Measurements from ENCODE around the gene SLC35F5.
"Not testable (repeated sequence)": the region's sequence is repeated elsewhere in the genome, so short reads cannot be mapped to it uniquely, and the experiment has no call there.

SLC35F5 gene, protein sequence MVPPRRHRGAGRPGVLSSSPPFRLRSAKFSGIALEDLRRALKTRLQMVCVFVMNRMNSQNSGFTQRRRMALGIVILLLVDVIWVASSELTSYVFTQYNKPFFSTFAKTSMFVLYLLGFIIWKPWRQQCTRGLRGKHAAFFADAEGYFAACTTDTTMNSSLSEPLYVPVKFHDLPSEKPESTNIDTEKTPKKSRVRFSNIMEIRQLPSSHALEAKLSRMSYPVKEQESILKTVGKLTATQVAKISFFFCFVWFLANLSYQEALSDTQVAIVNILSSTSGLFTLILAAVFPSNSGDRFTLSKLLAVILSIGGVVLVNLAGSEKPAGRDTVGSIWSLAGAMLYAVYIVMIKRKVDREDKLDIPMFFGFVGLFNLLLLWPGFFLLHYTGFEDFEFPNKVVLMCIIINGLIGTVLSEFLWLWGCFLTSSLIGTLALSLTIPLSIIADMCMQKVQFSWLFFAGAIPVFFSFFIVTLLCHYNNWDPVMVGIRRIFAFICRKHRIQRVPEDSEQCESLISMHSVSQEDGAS

DNA sequence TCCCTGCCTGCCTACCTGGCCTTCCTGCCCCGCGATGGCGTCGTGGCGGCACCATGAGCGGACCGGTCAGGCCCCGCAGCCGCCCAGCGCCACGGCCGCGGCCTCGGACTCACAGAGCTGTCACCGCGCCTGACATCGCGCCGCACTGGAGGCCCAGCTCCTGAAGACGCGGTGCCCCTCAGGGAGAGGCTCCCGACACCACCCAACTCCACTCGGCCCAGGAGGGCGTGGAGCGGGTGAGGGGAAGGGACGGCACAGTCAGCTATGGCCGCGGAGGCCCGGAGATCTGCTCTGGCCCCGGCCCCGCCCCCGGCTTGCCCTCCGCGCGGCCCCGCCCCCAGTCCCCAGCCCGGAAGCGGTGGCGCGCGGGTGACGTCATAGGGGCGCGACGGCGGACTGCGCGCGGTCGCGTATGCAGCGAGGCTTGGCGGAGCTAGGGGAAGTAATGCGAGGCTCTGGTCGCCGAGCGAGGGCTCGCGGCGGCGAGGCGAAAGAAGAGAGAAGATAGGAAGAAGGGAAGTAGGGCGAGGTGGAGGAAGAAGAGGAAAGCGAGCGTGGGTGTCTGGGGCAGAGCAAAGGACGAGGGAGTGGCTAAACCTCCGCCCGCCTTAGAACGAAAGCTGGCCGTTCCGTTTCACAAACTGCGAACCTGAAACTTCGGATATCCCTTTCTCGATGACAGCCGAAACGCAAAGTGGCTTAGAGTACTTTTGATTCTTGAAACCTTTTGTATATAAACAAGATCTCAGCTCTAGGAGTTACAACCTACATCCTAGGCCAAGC, at the start of gene SLC35F5:
Gene SLC35F5, minus strand, starts transcription at position 288 of the 783 bp plus-strand sequence. Its CDS starts 233 bp downstream, at position 55.
- DNase-seq = peak; percentile 53

DNA sequence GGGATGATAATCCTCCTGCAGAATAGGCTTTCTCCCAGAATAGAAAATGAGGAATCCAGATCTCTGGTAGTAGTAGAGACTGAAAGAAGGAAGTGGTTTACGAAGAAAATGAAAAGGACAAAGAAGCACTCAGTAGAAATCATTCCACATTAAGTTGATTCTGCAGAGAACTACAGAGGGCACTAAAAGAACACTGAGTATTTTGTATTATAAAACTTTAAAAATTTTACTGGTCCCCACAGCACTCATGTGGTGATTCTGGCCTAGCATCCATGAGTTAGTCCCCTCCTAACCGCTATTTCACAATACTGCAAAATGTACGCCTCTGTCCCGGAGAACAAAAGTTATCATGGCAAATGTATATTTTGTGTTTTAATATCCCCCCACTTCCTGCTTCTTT, 42.9 kb upstream of the SLC35F5 start:
- DNase-seq = no peak

DNA sequence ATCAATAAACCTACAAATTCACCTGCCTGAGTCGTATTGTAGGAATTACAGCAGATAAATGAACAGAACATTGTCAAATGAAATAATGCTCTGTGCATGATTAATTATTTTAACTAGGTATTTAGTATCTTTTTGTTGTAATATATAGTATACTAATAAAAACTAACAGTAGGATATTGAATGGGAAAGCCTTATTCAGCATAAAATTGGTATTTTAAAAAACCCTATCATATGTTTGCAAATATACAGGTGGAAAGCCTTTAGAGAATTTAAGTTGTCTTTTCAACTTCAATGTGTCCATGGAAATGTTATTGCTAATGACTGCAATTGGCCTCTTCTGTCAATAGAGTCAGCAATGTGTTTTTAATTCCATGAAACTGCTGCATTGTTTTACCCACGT, 40.8 kb upstream of the SLC35F5 start:
- DNase-seq = no peak

DNA sequence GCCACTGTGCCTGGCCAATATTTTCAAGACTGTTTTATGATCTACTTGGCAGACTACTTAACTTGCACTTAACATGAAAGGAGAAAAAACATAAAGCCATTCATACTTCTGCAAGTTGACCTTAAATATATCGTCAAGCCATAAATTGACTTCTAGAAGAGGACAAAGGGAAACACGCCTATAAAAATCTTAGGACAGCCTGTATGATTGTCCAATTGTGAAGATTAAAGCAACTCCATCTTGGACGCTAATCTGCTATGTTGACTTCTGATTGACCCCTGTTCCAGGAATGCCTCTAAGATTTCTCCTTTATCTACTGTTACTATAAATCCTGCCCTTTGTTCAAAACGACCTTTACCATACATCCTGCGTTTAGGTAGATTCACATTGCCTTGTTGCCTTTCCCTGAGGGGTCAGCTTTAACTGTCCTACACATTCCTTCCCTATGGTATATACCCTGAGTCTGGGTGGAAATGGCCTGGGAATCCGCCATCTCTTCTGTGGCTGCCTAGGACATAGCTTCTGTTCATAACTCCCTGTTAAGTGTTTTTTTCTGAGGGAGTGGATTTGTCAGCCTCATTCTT, 40.2 kb upstream of the SLC35F5 start:
- DNase-seq = no peak

DNA sequence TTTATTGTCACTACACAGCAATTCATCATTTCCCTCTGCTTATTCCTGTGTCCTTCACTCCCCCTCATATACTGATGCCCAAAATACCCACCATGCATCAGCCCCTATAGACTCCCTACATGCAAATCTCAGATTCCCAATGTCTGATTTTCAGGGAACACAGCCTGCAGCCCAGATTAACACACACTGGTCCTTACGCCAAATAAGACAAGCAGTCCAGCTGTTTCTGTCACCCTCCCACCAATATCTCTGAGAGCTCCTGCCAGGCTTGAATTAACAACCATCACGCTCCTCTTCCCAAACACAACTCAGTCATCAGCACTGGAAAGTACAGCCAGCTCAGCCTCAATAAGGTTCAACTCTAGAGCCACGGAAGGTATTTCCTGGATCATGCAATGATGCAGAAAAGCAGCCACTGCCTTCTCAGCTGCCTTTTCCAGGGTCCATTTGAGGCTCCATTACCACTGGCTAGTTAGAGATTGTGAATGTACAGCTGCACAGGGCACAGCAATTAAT, 39.0 kb upstream of the SLC35F5 start:
- DNase-seq = no peak

DNA sequence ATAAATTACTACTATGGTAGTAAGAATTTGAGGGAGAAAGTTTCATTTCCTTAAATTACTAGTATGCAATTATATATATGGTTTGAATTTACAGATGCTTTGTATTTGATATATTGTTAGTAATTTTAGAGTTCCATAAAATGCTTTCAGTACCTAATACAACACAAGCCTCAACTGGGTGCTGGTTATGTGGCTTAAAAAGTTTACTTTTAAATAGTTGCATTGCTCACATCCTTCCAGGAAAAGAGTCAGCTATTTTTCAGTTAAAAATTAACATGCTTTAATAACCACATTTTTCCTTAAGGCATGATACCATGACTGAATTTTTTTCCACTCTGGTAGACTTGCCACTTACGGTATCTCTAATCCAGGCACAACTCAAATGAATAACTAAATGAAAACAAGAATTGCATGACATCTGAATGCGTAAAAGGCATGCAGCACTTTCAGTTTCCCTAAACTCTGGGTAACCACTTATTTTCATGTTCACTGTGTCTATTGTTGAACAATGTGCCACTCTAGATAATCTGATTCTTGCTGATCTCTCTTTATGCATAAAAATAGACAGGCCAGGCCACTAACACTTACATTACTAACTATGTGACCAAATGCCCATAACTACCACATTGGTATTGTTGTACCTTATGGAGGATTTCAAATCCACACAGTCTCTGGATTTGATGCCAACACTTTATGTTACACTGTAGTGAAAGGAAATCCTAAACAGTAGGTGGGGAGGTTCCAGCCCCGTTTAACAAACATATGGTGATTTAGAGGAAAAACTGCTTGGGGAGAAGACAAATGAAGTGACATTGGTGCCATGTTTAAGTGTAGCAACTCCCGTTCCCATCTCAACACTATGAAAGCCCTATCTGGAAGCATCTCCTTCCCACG, 35.5 kb upstream of the SLC35F5 start:
- DNase-seq = no peak

DNA sequence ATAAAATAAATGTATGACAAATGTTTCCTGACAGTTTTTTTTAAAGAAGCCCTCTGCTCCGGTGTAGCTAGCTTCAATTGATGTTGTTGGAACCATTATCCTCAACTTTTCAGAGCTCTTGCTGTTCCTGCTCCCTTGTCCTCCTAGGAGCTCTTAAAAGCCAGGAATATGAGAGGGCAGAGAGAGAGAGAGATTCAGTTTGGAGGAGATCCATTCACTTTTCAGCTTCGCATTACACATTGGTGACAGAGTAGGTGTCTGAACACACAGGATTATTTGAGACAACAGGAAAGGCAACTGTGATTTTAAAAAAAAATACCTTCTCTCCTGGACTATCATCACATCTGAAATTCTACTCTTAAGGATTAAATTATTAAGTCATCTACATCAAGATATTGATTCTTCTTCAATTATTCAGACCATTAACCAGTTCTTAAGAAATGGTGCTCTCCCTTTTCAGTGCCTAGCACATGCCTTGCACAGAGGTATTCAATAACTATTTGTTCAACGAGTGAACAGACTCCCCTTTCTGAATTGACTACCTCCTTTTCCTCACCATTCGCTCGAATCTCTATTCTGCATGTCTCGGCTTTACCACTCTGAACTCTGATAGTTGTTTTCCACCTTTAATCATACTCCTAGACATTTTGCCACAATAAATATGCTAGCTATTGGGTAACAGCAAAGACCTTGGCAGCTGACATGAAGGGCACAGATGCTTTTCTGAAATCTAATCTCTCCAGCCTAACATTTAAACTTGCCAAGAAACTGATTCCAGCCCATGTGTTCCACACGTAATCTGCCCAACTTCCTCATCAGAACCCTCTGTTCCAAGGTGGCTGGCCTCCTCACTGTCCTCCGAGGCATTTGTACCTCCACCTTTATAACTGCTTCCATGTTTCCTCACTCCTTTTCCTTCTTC, 28.6 kb upstream of the SLC35F5 start:
- DNase-seq = no peak

DNA sequence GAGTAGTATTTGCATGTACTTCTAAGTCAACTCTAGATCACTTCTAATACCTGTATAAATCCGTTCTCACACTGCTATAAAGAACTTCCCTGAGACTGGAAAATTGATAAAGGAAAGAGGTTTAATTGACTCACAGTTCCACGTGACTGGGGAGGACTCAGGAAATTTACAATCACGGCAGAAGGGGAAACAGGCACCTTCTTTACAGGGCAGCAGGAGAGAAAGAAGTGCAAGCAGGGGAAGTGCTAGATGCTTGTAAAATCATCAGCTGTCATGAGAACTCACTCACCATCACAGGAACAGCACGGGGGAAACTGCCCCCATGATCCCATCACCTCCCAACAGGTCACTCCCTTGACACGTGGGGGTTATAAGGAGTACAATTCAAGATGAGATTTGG, 24.0 kb upstream of the SLC35F5 start:
- DNase-seq = no peak

DNA sequence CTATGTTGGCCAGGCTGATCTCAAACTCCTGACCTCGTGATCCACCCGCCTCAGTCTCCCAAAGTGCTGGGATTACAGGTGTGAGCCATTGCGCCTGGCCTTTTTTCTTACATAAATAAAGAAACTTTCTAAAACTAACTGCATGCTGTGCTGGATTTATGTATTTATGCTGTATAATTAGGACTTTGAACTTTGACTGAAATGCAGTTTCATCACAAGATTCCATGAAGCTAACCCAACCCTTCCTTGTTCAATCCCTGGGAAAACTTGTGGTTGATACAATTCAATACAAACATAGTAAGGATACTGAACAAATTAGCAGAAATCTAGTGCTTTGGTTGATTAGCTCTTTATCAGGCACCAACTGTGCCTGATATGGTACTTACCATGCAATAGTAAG, 20.9 kb upstream of the SLC35F5 start:
- no peak for DNase-seq

DNA sequence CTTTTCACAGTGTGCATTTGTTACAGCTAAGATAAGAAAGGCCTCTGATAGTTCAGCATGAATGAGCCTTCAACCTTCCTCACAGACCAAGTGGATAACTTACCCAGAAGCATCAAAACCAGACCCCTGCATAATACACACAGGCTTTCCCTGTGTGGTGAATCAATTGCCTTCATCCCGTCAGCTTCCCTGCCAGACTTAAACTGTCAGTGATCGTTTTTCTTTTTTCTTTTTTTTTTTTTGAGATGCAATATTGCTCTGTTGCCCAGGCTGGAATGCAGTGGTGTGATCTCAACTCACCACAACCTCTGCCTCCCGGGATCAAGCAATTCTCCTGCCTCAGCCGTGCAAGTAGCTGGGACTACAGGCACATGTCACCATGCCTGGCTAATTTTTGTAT, 20.5 kb upstream of the SLC35F5 start:
- no peak for DNase-seq

DNA sequence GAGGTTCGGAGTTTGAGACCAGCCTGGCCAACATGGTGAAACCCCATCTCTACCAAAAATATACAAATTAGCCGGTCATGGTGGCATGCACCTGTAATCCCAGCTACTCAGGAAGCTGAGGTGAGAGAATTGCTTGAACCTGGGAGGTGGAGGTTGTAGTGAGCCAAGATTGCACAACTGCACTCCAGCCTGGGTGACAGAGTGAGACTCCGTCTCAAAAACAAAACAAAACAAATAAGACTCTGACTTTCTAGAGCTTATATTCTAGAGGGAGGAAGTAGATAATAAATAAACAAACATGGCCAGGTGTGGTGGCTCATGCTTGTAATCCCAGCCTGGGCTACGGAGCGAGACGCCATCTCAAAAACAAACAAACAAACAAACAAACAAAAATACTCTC, 18.2 kb upstream of the SLC35F5 start:
- not testable (repeated sequence) for DNase-seq

DNA sequence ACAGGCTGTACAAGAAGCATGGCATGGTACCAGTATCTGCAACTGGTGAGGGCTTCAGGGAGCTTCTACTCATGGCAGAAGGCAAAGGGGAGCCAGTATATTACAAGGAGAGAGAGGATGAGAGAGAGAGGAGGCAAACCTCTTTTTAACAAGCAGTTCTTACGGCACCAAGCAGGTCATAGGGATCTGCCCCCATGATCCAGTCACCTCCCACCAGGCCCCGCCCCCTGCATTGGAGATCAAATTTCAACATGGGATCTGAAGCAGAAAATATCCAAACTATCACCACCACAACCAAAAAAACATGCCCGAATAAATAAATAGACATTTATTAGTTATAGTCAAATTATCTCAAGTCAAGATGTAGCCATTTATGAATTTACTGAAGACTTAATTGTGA, 14.5 kb upstream of the SLC35F5 start:
- DNase-seq = no peak

DNA sequence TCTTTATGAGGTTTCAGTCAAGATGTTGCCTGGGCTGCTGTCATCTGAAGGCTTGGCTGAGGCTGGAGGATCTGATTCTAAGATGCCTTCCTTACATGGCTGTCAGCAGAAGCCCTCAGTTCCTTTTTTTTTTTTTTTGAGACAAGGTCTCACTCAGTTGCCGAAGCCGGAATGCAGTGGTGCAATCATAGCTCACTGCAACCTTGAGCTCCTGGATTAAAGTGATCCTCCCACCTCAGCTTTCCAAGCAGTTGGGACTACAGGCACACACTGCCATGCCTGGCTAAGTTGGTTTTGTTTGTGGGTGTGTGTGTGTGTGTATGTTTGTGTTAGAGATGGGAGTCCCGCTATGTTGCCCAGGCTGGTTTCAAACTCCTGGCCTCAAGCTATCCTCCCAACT, 13.1 kb upstream of the SLC35F5 start:
- no peak for DNase-seq

DNA sequence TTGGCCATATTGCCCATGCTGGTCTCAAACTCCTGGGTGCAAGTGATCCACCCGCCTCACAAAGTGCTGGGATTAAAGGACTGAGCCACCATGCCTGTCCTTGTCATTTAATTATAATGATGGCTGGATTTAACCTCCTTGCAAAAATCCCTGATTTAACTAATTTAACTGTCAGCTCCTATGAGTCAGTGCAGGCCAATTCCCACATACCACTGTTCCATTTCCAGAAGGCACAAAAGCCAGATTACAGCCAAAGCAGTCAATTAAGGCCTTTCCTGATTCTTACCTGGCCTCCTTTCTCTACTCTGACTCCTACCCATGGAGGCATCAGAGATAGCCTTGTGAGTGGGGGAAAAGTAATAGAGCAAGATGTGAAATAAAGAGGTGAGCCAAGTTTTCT, 12.3 kb upstream of the SLC35F5 start:
- no peak for DNase-seq

DNA sequence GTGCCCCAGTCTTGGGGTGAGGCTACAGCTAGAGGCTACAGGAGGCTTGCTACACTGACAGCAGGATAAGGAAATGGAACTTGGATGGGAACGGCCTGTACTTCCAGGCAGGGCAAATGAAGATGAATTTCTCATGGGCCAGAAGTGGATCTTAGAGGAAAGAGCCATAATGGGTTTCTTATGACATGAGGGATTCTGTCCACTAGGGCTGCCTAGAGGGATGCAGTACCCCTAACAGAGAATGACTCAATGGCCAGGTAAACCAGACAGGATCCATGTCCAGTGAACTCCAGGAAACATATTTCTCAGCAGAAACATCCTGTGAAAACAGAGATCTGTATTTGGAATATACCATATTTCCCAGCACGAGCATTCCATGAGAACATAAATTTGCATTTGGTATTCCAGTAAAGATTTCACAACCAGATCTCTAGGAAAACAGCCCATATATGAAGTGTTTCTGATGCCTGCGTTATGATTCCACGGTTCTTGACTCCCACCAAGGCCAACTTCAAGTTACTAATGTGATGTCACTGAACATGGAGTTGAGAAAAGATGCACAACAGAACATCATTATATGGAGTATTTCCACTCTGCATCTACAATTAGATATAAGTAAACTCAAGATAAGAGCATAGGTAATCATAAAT, 11.5 kb upstream of the SLC35F5 start:
- DNase-seq = no peak

DNA sequence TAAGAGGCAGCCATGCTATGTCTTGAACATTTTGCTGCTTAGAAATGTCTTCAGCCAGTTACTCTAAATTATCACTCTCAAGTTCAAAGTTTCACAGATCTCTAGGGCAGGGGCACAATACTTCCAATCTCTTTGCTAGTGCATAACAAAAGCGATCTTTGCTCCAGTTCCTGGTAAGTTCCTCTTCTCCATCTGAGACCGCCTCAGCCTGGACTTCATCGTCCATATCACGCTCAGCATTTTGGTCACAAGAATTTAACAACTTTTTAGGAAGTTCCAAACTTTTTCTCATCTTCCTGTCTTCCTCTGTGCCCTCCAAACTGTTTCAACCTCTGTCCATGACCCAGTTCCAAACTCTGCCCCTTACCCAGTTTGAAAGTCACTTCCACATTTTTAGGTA, 8.8 kb upstream of the SLC35F5 start:
- no peak for DNase-seq

DNA sequence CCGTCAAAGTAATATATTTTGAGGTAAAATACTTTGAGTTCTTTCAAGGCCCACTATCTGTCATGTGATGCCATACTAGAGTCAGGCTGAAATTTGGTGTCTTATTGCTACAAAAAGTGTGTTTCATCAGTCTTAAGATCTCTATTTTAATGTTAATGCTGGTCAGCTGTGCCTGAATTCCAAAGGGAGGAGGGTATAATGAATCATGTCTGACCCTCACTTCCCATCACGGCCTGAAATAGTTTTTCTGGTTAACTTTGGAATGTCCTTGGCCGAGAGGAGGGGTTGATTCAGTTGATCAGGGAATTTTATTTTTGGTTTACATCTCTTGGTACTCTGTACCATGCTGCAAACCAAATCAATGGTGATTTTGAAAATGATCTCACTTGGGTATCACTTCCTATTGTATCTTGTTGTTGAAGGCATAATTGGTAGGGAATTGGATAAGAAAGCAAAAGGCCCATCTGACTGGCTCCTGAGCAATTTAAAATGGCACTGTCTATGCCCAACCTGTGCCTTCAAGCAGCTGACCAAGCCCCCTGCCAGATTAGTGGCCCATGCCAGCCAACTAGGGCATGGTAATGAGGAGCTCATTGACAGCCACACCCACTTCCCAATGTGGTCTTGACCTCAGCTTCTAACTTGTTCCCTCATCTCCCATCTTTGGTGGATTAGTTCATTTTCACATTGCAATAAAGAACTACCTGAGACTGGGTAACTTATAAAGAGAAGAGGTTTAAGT, 6.1 kb upstream of the SLC35F5 start:
- no peak for DNase-seq

DNA sequence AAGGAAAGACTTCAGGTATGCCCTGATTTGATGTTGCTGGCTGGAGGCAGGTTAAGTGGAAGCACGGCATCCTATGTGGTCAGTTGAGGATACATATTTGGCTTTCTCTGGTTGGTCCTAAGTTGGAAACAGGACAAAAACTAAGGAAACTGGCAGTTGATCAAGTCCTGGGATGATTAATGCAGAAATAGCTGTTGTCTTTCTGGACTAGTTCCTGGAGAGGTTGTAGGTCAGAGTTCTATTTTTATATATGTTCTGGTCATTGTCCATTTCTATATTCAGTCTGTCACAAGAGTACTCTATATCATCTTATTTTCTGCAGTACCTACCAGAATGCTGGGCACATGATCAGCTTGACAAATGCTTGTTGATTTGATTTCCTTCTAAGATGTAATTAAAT, 4.0 kb upstream of the SLC35F5 start:
- no peak for DNase-seq

DNA sequence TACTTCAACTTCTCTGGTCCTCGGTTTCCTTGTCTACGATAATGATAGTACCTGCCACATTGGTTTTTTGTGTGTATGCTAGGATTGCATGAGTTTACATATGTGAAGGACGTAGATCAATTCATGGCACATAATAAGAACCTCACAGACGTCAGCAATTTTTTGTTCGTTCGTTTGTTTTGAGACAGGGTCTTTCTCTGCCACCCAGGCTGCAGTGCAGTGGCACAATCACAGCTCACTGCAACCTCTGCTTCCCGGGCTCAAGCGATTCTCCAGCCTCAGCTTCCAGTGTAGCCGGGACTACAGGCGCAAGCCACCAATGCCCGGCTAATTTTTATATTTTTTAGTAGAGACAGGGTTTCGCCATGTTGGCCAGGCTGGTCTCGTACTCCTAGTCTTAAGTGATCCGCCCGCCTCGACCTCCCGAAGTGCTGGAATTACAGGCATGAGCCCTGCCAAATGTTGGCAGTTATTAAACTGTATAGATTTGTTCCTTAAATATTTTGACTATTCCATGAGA, 756 bp upstream of the SLC35F5 start:
- no peak for DNase-seq

Data from NCI-H1436 treated with DMSO at 0.1 percent for 48 hours (cell line).